Endothelial cell of umbilical vein (primary cell): Measurements from ENCODE around the gene PSMA1. TPM values are rescaled to one million over a fixed set of nuclear protein-coding genes. Genes with fewer than 3 reads are reported as not detected.

ENCODE experiments used
- BruUV-seq: library from RNA; stranded (reverse); fragments of 400-500 nt; replicated peaks from 2 replicates; lab custom pipeline; 2021; lab: Mats Ljungman, UMichigan
- CTCF ChIA-PET: fragments of 300-600, 350-600 bp; sonication (Branson Sonifier 250); formaldehyde crosslinking; loops from one replicate; lab custom pipeline; 2021; ENCODE audit warnings: antibody characterized with exemption, inconsistent platforms; lab: Charles Lee
- POLR2A ChIA-PET: fragments of 300-600, 350-600 bp; sonication (Branson Sonifier 250); formaldehyde crosslinking; loops from one replicate; lab custom pipeline; 2021; ENCODE audit warnings: antibody characterized with exemption, inconsistent platforms; lab: Charles Lee
- DNase-seq: peaks from one replicate; pipeline ENCODE4 v3.0.0-alpha.2; 2011; ENCODE audit warnings: low read depth, low spot score
- FAIRE-seq: peaks from 2 replicates; lab custom pipeline; 2011; peaks lifted over from hg19 to GRCh38; lab: Jason Lieb, UNC
- H2AFZ ChIP-seq: 2 replicates; pipeline ENCODE4 v1.6.0; 2012; ENCODE audit warnings: low read depth, low read length, control low read depth, inconsistent platforms
- H3K27ac ChIP-seq: 2 replicates; pipeline ENCODE4 v1.5.1; 2011; ENCODE audit warnings: low read depth, mild to moderate bottlenecking, control low read depth, low read length, moderate library complexity; ENCODE audit not compliant: insufficient read depth
- H3K27me3 ChIP-seq, 2 experiments: 2 replicates each; pipeline versions ENCODE4 v1.6.0 to v1.6.1; 2011; ENCODE audit warnings: low read length in 2 of 2, mixed read lengths in 1 of 2; ENCODE audit not compliant: control insufficient read depth in 2 of 2, insufficient read depth in 2 of 2
- H3K36me3 ChIP-seq, 2 experiments: 2 replicates in 1 of 2; 3 replicates in 1 of 2; pipeline ENCODE4 v1.5.1; 2011; ENCODE audit warnings: low read length in 2 of 2, mild to moderate bottlenecking in 1 of 2, moderate library complexity in 1 of 2; ENCODE audit not compliant: control insufficient read depth in 2 of 2, insufficient read depth in 2 of 2; ENCODE audit errors: extremely low read depth in 1 of 2
- H3K4me1 ChIP-seq: 3 replicates; pipeline ENCODE4 v1.5.1; 2011; ENCODE audit warnings: mild to moderate bottlenecking, low read length; ENCODE audit not compliant: control insufficient read depth, insufficient read depth; ENCODE audit errors: extremely low read depth
- H3K4me2 ChIP-seq: 2 replicates; pipeline ENCODE4 v1.6.1; 2011; ENCODE audit warnings: low read length, control low read depth, mixed read lengths; ENCODE audit not compliant: insufficient read depth
- H3K4me3 ChIP-seq, 3 experiments: fragments of 200-600 bp in 1 of 3; sonication (generic), shearing (Covaris generic) in 1 of 3; replicated peaks in 1 of 3; 2 replicates each; pipeline ENCODE4 v1.5.1; 2011 to 2016; ENCODE audit warnings: control low read depth in 3 of 3, low read length in 3 of 3, mild to moderate bottlenecking in 2 of 3, inconsistent platforms in 1 of 3, low read depth in 1 of 3, moderate library complexity in 1 of 3; ENCODE audit not compliant: insufficient read depth in 1 of 3
- H3K79me2 ChIP-seq: 2 replicates; pipeline ENCODE4 v1.6.0; 2012; ENCODE audit warnings: low read length, inconsistent platforms; ENCODE audit not compliant: control insufficient read depth, insufficient read depth
- H3K9ac ChIP-seq: replicated peaks from 2 replicates; pipeline ENCODE3; 2011; ENCODE audit warnings: low read length, control low read depth; ENCODE audit not compliant: insufficient read depth; ENCODE audit errors: extremely low read depth
- H3K9me1 ChIP-seq: replicated peaks from 3 replicates; pipeline ENCODE4 v1.6.0; 2011; ENCODE audit warnings: mild to moderate bottlenecking, low read length; ENCODE audit not compliant: control insufficient read depth, insufficient read depth; ENCODE audit errors: extremely low read depth
- H3K9me3 ChIP-seq: replicated peaks from 2 replicates; pipeline ENCODE4 v1.5.1; 2012; ENCODE audit warnings: low read length, inconsistent platforms; ENCODE audit not compliant: control insufficient read depth, insufficient read depth
- H4K20me1 ChIP-seq: replicated peaks from 2 replicates; pipeline ENCODE3; 2011; ENCODE audit warnings: mild to moderate bottlenecking, low read length; ENCODE audit not compliant: control insufficient read depth, insufficient read depth; ENCODE audit errors: extremely low read depth
- EZH2 ChIP-seq: IDR thresholded peaks from 2 replicates; pipeline ENCODE4 v1.6.1; 2012; ENCODE audit warnings: borderline replicate concordance, low read depth, mild to moderate bottlenecking, moderate library complexity, low read length, inconsistent platforms; ENCODE audit not compliant: severe bottlenecking
- MYC ChIP-seq: IDR thresholded peaks from one replicate; pipeline ENCODE4 v1.6.1; 2011; ENCODE audit warnings: mild to moderate bottlenecking, low read depth, low read length
- POLR2AphosphoS5 ChIP-seq: IDR thresholded peaks from 2 replicates; pipeline ENCODE4 v1.6.1; 2012; ENCODE audit warnings: low read depth, mild to moderate bottlenecking, control low read depth, low read length, moderate library complexity; ENCODE audit not compliant: insufficient read depth
- dilution Hi-C: fragments of 300-500 bp; cut with MboI; formaldehyde crosslinking; loops from one replicate; pipeline ENCODE4 v1.15.0; 2019; ENCODE audit warnings: low sequenced_read_pairs; ENCODE audit not compliant: extremely low pct_ligation_motif_present
- intact Hi-C: fragments of 100-400 bp; cut with micrococcal nuclease; formaldehyde crosslinking; loops from one replicate; pipeline ENCODE4 v1.10.0; 2022
- polyA plus RNA-seq, 4 experiments: library from polyadenylated mRNA; depleted of rRNA in 3 of 4; stranded (reverse) in 3 of 4; unstranded in 1 of 4; fragments of >200 nt; gene quantifications; 2 replicates each; pipeline versions ENCODE4 v1.2.1 to v1.2.3, GENCODE V29; 2011 to 2012; ENCODE audit warnings: missing spikeins in 1 of 4
- total RNA-seq: library from RNA; stranded (reverse); gene quantifications from 2 replicates; pipeline ENCODE4 v1.2.3, GENCODE V29; 2021
- TF ChIP-seq, protein P1 (sequence below): IDR thresholded peaks from 2 replicates; pipeline ENCODE4 v1.6.1; 2011; ENCODE audit not compliant: insufficient read depth, insufficient read length
- TF ChIP-seq, protein P2 (sequence below), 2 donors: IDR thresholded peaks; 1 replicate in 1 of 2; 2 replicates in 1 of 2; pipeline ENCODE4 v1.5.1; 2011; ENCODE audit warnings: low read length in 2 of 2, mild to moderate bottlenecking in 2 of 2, moderate library complexity in 2 of 2, control low read depth in 1 of 2, inconsistent platforms in 1 of 2, low read depth in 1 of 2; ENCODE audit not compliant: insufficient read depth in 1 of 2; ENCODE audit errors: extremely low read depth in 1 of 2

Gene PSMA1
- total and polyA plus RNA-seq, 2 donors (not counting 3 experiments of a cell fraction or from before 2014, with no cell fraction given), result 194 to 220 TPM

DNA sequence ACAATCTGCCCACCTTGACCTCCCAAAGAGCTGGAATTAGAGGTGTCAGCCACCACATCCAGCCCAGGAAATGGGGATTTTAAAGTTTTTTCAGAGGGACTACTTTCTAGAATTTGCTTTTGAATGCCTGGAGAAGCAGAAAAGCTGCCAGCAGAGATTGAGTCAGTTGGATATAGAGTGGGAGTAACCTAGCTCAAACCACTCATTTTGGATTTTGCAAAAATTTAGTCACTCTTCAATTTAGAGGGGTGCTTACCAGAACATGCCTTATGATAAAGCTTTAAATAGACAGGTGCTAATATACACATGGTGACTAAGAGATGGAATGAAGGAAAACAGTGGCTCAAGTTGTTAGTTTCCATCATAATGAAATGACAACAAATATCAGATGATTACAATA, 26.5 kb upstream of the PSMA1 start:
- Histone ChIP-seq H3K9me3 (no peaks in the 10 kb centered on the region), H3K9ac (no peak overlapping the region), H3K36me3 (no peaks in the 10 kb centered on the region), H3K9me1 (no peaks in the 10 kb centered on the region), H3K4me2 (no peak overlapping the region), H3K4me1 (no peaks in the 10 kb centered on the region), H3K27ac (no peak overlapping the region), H2AFZ (no peak overlapping the region), H3K79me2 (no peaks in the 10 kb centered on the region), H3K27me3 (peaks cover 4 to 10% of the 10 kb centered on the region in 2 experiments), H4K20me1 (no peaks in the 10 kb centered on the region), H3K4me3 (no peak overlapping the region)
- ChIA-PET CTCF (interaction anchor here (1.1 to 1.6 kb wide), 2 partner anchors 8 to 15 kb away, joined by 3 to 4 read pairs; no protein-coding TSS in a partner anchor), POLR2A (no interaction called here)
- no peak for DNase-seq
- no peak for TF ChIP-seq POLR2AphosphoS5
- TF ChIP-seq, protein P1, sequence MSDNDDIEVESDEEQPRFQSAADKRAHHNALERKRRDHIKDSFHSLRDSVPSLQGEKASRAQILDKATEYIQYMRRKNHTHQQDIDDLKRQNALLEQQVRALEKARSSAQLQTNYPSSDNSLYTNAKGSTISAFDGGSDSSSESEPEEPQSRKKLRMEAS, result no peak
- no peak for FAIRE-seq
- dilution Hi-C loops, result no loop called here
- no TSS peak for BruUV-seq
- intact Hi-C loops, result no loop called here

GRCh38 chr11:14544611-14545010, 24.4 kb upstream of the PSMA1 start:
- H2AFZ ChIP-seq, result no peak overlapping the region
- no peaks in the 10 kb centered on the region for H3K79me2 ChIP-seq
- no peak overlapping the region for H3K4me2 ChIP-seq
- no peak overlapping the region for H3K27ac ChIP-seq
- dilution Hi-C loops, result no loop called here
- TF ChIP-seq EZH2 (no peak), MYC (no peak)
- TF ChIP-seq, protein P2, sequence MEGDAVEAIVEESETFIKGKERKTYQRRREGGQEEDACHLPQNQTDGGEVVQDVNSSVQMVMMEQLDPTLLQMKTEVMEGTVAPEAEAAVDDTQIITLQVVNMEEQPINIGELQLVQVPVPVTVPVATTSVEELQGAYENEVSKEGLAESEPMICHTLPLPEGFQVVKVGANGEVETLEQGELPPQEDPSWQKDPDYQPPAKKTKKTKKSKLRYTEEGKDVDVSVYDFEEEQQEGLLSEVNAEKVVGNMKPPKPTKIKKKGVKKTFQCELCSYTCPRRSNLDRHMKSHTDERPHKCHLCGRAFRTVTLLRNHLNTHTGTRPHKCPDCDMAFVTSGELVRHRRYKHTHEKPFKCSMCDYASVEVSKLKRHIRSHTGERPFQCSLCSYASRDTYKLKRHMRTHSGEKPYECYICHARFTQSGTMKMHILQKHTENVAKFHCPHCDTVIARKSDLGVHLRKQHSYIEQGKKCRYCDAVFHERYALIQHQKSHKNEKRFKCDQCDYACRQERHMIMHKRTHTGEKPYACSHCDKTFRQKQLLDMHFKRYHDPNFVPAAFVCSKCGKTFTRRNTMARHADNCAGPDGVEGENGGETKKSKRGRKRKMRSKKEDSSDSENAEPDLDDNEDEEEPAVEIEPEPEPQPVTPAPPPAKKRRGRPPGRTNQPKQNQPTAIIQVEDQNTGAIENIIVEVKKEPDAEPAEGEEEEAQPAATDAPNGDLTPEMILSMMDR (IDR thresholded peaks at IDR 0.05; ENCODE audit: extremely low read depth in 1 of 2, insufficient read depth in 1 of 2, low read depth in 1 of 2, low read length in 2 of 2), result no peak
- no peaks in the 10 kb centered on the region for H3K36me3 ChIP-seq
- DNase-seq (no peak), FAIRE-seq (no peak)
- BruUV-seq, result no TSS peak
- H3K9me1 ChIP-seq, result no peaks in the 10 kb centered on the region
- POLR2A ChIA-PET, result no interaction called here
- no peak overlapping the region for H3K9ac ChIP-seq
- intact Hi-C loops, result no loop called here
- no peaks in the 10 kb centered on the region for H4K20me1 ChIP-seq
- peaks cover 9 to 19% of the 10 kb centered on the region in 2 experiments for H3K27me3 ChIP-seq
- CTCF ChIA-PET, result no interaction called here
- H3K4me1 ChIP-seq, result no peaks in the 10 kb centered on the region
- no peaks in the 10 kb centered on the region for H3K9me3 ChIP-seq
- no peak overlapping the region for H3K4me3 ChIP-seq
